Lower leg skin (tissue), 3 donors: ENCODE measurements around the gene DGKB.

Source experiments
- CTCF ChIP-seq, 3 donors: fragments of 450-650 bp; IDR thresholded peaks; one replicate each; pipeline ENCODE4 v1.5.1; 2016; ENCODE audit warnings: antibody characterized with exemption in 3 of 3, mild to moderate bottlenecking in 3 of 3, moderate library complexity in 2 of 3
- POLR2A ChIP-seq, 2 donors: fragments of 450-650 bp; IDR thresholded peaks; one replicate each; pipeline ENCODE4 v1.6.1; 2016 to 2017; ENCODE audit warnings: antibody characterized with exemption in 2 of 2, mild to moderate bottlenecking in 1 of 2, moderate library complexity in 1 of 2

- TF ChIP-seq CTCF (IDR thresholded peaks at IDR 0.05) (no peak), POLR2A (IDR thresholded peaks at IDR 0.05) (no peak)
Measured at GRCh38 chr7:14430926-14431325, 471.6 kb downstream of the DGKB start.
